DND-41 (cell line): ENCODE results near the gene ZCWPW2.

Experiments used
- CTCF ChIP-seq: IDR thresholded peaks from 2 replicates; pipeline ENCODE4 v1.5.1; 2012; ENCODE audit warnings: borderline replicate concordance, low read length, moderate library complexity, mild to moderate bottlenecking; ENCODE audit not compliant: poor library complexity, severe bottlenecking; ENCODE audit errors: extremely low read depth
- EZH2 ChIP-seq: IDR thresholded peaks from 3 replicates; pipeline ENCODE4 v1.6.1; 2012; ENCODE audit warnings: borderline replicate concordance, low read depth, mild to moderate bottlenecking, moderate library complexity, low read length, inconsistent platforms; ENCODE audit not compliant: severe bottlenecking

DNA sequence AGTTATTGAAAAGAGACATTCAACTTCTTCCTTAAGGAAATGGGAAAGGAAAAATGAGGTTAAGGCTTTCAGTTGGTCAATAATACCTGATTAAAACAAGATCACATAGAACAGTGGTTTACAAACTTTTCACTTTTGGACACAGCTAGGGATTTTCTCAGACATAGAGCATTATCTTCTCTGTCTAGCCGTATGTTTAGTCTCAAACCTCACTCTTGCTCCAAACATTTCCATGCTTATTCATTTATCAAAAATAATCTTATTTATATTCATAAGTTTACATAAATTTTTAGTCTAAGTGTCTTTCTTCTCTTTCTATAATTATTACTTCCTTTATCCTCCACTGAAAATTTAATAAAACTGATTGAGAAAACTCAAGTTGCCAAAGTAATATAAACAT lies 114.3 kb downstream of the ZCWPW2 start:
- no peak for TF ChIP-seq CTCF
- TF ChIP-seq EZH2: no peak
